GM13976 (cell line): ENCODE measurements around the gene TGFBR3L.
"Not testable (repeated sequence)": the region's sequence is repeated elsewhere in the genome, so short reads cannot be mapped to it uniquely, and the experiment has no call there.

Source experiments
- DNase-seq: peaks from one replicate; pipeline ENCODE4 v3.0.0; 2012; ENCODE audit warnings: low spot score
- in situ Hi-C: fragments of 300-500 bp; cut with MboI; formaldehyde crosslinking; loops from one replicate; pipeline ENCODE4 v1.12.0; 2022; ENCODE audit warnings: low sequenced_read_pairs, mixed read lengths, inconsistent platforms; ENCODE audit not compliant: unreplicated experiment
- TF ChIP-seq, protein P1 (sequence below): IDR thresholded peaks from 2 replicates; pipeline ENCODE4 v1.5.1; 2012; ENCODE audit warnings: borderline replicate concordance, mild to moderate bottlenecking; ENCODE audit not compliant: insufficient read depth; ENCODE audit errors: extremely low read depth, missing control alignments, control extremely low read depth

Gene TGFBR3L

DNA sequence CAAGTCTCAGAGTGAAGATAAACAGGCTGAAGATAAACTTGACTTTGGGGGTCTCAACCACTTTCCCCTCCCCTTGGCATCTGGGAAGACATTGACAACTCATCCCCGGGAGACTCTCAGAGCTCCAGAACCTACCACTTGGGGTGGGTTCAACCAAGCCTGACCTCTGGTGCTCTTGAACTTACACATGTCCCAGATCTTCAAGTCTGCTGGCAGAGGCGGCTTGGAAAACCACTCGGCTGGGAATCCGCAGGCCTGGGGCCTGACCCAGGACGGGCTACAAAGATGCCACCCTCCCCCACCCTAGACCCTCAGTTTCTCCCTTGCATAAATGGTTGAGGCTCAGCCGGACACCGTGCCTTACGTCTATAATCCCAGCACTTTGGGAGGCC is 25.8 kb upstream of the TGFBR3L start:
- in situ Hi-C loops, result no loop called here
- TF ChIP-seq, protein P1, sequence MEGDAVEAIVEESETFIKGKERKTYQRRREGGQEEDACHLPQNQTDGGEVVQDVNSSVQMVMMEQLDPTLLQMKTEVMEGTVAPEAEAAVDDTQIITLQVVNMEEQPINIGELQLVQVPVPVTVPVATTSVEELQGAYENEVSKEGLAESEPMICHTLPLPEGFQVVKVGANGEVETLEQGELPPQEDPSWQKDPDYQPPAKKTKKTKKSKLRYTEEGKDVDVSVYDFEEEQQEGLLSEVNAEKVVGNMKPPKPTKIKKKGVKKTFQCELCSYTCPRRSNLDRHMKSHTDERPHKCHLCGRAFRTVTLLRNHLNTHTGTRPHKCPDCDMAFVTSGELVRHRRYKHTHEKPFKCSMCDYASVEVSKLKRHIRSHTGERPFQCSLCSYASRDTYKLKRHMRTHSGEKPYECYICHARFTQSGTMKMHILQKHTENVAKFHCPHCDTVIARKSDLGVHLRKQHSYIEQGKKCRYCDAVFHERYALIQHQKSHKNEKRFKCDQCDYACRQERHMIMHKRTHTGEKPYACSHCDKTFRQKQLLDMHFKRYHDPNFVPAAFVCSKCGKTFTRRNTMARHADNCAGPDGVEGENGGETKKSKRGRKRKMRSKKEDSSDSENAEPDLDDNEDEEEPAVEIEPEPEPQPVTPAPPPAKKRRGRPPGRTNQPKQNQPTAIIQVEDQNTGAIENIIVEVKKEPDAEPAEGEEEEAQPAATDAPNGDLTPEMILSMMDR, result no peak
- DNase-seq, result no peak

DNA sequence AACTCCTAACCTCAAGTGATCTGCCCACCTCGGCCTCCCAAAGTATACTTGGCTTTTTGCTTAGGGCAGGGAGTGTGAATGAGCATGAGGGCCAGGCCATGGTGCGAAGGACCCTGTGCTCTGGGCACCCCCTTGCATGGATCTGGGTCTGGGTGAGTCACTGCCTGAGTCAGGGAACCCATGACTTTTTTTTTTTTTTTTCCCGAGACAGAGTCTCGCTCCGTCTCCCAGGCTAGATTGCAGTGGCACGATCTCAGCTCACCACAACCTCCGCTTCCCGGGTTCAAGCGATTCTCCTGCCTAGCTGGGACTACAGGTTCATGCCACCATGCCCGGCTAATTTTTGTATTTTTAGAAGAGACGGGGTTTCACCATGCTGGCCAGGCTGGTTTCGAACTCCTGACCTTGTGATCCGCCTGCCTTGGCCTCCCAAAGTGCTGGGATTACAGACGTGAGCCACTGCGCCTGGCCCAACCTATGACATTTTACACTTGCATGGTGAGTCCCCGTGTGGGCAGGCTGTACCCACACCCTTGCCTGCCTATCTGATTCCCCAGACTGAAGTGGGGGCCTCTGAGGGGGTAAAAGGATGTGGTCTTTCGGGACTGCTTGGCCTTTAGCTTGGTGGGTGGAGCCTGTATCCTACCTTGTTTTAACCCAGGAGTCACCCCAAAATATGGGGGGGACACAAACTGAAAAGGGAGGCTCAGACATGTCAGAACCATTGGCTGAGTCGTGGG is 21.1 kb upstream of the TGFBR3L start:
- in situ Hi-C loops, result not testable (repeated sequence)

DNA sequence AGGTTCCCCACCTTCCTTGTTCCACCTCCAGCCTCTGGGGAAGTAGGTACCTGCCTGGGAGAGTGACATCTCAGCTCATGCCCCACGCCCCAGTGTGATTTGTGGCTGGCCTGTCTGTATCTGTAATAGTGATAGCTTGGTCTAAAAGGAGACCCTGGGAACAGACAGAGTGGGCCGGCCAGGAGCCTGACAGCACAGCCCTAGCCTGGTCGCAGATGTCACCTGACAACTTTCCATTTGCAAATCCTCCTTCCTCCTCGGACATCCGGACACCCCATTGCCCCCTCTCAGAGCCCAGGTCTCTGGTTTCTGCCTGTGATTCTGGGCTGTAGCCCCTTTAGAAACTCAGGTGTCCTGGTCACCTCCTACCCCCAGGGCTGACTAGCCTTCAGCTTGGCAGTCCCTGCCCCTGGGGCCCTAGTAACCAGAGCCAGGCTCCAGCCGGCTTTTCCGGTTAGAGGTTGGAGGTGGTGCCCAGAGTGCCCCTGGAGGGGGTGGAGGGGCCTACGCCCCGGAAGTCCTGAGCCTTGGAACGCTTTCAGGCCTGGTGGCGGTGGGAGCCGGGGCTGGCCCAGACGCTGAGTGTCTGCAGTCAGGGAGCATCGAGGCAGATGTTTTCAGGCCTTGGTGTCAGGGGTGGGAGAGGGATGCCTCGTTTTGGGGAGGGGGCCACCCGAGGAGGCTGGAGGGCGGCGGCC is 19.9 kb upstream of the TGFBR3L start:
- in situ Hi-C loops, result no loop called here
- no peak for DNase-seq
- TF ChIP-seq, protein P1, result no peak

More for the DNA sequence above, 21.1 kb upstream of the TGFBR3L start:
- not testable (repeated sequence) for DNase-seq

DNA sequence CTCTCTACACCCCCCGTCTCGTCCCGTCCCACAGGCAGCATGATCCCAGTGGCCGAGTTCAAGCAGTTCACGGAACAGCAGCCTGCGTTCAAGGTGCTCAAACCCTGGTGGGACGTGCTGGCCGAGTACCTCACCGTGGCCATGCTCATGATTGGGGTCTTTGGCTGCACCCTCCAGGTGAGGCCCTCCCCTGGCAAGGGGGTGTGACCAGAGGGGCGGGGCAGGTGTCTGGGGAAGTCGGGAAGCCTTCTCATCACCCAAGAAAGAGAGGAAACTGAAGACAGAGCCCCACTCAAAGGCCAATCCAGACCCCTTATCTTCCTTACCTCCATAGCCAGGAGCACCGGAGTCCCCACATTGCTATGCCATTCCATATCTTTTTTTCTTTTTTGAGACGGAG is 19.1 kb upstream of the TGFBR3L start:
- DNase-seq, result no peak
- in situ Hi-C loops, result no loop called here
- TF ChIP-seq, protein P1, result no peak

DNA sequence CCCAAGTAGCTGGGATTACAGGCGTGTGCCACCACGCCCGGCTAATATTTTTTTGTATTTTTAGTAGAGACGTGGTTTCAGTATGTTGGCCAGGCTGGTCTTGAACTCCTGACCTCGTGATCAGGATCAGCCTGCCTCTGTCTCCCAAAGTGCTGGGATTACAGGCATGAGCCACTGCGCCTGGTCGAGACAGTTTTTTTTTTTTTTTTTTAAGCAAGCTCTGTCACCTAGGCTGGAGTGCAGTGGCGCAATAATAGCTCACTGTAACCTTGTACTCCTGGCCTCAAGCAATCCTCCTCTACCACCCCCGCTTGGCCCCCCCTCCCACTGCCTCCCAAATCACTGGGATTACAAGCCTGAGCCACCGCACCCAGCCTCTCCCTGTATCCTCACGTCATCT is 17.3 kb upstream of the TGFBR3L start:
- in situ Hi-C loops, result no loop called here
- TF ChIP-seq, protein P1, result no peak

DNA sequence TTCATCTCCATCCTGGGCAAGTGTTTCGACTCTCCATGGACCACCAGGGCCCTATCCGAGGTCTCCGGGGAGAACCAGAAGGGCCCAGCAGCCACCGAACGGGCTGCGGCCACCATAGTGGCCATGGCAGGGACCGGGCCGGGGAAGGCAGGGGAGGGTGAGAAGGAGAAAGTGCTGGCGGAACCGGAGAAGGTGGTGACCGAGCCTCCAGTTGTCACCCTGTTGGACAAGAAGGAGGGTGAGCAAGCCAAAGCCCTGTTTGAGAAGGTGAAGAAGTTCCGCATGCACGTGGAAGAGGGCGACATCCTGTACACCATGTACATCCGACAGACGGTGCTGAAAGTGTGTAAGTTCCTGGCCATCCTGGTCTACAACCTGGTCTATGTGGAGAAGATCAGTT is 15.7 kb upstream of the TGFBR3L start:
- in situ Hi-C loops, result no loop called here
- DNase-seq, result no peak
- TF ChIP-seq, protein P1, result no peak

More for the DNA sequence above, 17.3 kb upstream of the TGFBR3L start:
- DNase-seq, result no peak

DNA sequence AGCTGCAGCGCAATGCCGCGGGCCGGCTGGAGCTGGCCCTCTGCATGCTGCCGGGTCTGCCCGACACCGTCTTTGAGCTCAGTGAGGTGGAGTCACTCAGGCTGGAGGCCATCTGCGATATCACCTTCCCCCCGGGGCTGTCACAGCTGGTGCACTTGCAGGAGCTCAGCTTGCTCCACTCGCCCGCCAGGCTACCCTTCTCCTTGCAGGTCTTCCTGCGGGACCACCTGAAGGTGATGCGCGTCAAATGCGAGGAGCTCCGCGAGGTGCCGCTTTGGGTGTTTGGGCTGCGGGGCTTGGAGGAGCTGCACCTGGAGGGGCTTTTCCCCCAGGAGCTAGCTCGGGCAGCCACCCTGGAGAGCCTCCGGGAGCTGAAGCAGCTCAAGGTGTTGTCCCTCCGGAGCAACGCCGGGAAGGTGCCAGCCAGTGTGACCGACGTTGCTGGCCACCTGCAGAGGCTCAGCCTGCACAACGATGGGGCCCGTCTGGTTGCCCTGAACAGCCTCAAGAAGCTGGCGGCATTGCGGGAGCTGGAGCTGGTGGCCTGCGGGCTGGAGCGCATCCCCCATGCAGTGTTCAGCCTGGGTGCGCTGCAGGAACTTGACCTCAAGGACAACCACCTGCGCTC is 14.8 kb upstream of the TGFBR3L start:
- in situ Hi-C loops, result no loop called here
- TF ChIP-seq, protein P1, result no peak
- DNase-seq, result no peak
